HepG2 (cell line): ENCODE results near the gene C1QTNF5. TPM values are rescaled to one million over a fixed set of nuclear protein-coding genes. Genes with fewer than 3 reads are reported as not detected.

Experiments used
- ATAC-seq: fragments of 200-7000 bp; cut with Tn5 transposase; 3 replicates; pipeline ENCODE4 v1.9.1; 2020; ENCODE audit warnings: mild to moderate bottlenecking, moderate library complexity
- BruUV-seq: library from RNA; stranded (reverse); fragments of 400-500 nt; replicated peaks from 2 replicates; lab custom pipeline; 2021; lab: Mats Ljungman, UMichigan
- CTCF ChIA-PET: fragments of 300-600 bp; formaldehyde crosslinking; extraction: SDS; loops from one replicate; lab custom pipeline; 2021; ENCODE audit warnings: low total read pairs, inconsistent platforms, low intra/inter-chr PET ratio; lab: Yijun Ruan, JAX
- POLR2A ChIA-PET: fragments of 350-600 bp; sonication (Branson Sonifier 250); formaldehyde crosslinking; loops from one replicate; lab custom pipeline; 2020; ENCODE audit warnings: antibody characterized with exemption, inconsistent platforms; lab: Yijun Ruan, JAX
- DNase-seq: peaks from one replicate; pipeline ENCODE4 v3.0.0-alpha.2; 2015; ENCODE audit warnings: low spot score
- FAIRE-seq: peaks from 3 replicates; lab custom pipeline; 2011; peaks lifted over from hg19 to GRCh38; lab: Jason Lieb, UNC
- H2AFZ ChIP-seq: one replicate; pipeline ENCODE4 v1.6.1; 2011; ENCODE audit warnings: low read length, inconsistent platforms
- H3K27ac ChIP-seq: fragments of 300-600 bp; 3 replicates; pipeline ENCODE4 v1.8.0; 2011; ENCODE audit warnings: mixed run types, mild to moderate bottlenecking, mixed read lengths, low read length, inconsistent platforms; ENCODE audit not compliant: insufficient read depth; ENCODE audit errors: extremely low read length
- H3K27me3 ChIP-seq, 2 experiments: fragments of 200-600 bp in 1 of 2; 2 replicates in 1 of 2; 3 replicates in 1 of 2; pipeline versions ENCODE4 v1.6.0 to v1.8.0; 2011; ENCODE audit warnings: low read length in 2 of 2, mild to moderate bottlenecking in 2 of 2, moderate library complexity in 2 of 2, inconsistent platforms in 1 of 2; ENCODE audit not compliant: insufficient read depth in 2 of 2, control insufficient read depth in 1 of 2
- H3K36me3 ChIP-seq, 2 experiments: fragments of 200-600 bp in 1 of 2; replicated peaks in 1 of 2; 2 replicates in 1 of 2; 3 replicates in 1 of 2; pipeline versions ENCODE4 v1.5.1 to v1.8.0; 2011; ENCODE audit warnings: low read length in 2 of 2, inconsistent platforms in 1 of 2; ENCODE audit not compliant: insufficient read depth in 2 of 2, control insufficient read depth in 1 of 2
- H3K4me1 ChIP-seq: 2 replicates; pipeline ENCODE4 v1.5.1; 2012; ENCODE audit warnings: low read length, inconsistent platforms; ENCODE audit not compliant: insufficient read depth
- H3K4me2 ChIP-seq: 2 replicates; pipeline ENCODE4 v1.6.0; 2011; ENCODE audit warnings: low read depth, low read length, inconsistent platforms
- H3K4me3 ChIP-seq, 3 experiments: fragments of 200-600 bp in 1 of 3; sonication (generic), shearing (Covaris generic) in 1 of 3; replicated peaks in 1 of 3; 2 replicates each; pipeline ENCODE4 v1.5.1; 2011 to 2016; ENCODE audit warnings: low read length in 3 of 3, inconsistent platforms in 2 of 3, low read depth in 2 of 3, mild to moderate bottlenecking in 2 of 3, control low read depth in 1 of 3, mixed read lengths in 1 of 3; ENCODE audit not compliant: insufficient read depth in 1 of 3
- H3K79me2 ChIP-seq: one replicate; pipeline ENCODE4 v1.6.1; 2011; ENCODE audit warnings: low read length, inconsistent platforms; ENCODE audit not compliant: insufficient read depth
- H3K9ac ChIP-seq: 2 replicates; pipeline ENCODE4 v1.6.0; 2011; ENCODE audit warnings: mild to moderate bottlenecking, low read depth, low read length, inconsistent platforms; ENCODE audit not compliant: insufficient read depth
- H3K9me3 ChIP-seq: 2 replicates; pipeline ENCODE4 v1.5.1; 2012; ENCODE audit warnings: mild to moderate bottlenecking, low read length
- H4K20me1 ChIP-seq: 2 replicates; pipeline ENCODE4 v1.6.0; 2011; ENCODE audit warnings: inconsistent platforms, mild to moderate bottlenecking, low read length, moderate library complexity; ENCODE audit not compliant: insufficient read depth
- WGBS: methylation state at CpG from one replicate; pipeline ENCODE4 v1.1.6; 2017; ENCODE audit warnings: low lambda C conversion rate; 5-methylcytosine and 5-hydroxymethylcytosine counted together
- in situ Hi-C: cut with HindIII; loops from 2 replicates; pipeline ENCODE4 v1.10.0; 2017; ENCODE audit warnings: low pct_unique_long_range_greater_than_20kb; ENCODE audit not compliant: extremely low pct_ligation_motif_present
- intact Hi-C: fragments of 100-400 bp; cut with micrococcal nuclease; formaldehyde crosslinking; loops from one replicate; pipeline ENCODE4 v1.10.0; 2022; ENCODE audit not compliant: unreplicated experiment
- polyA plus RNA-seq, 8 experiments: library from polyadenylated mRNA; depleted of rRNA in 3 of 8; stranded (reverse) in 7 of 8; unstranded in 1 of 8; fragments of >200 nt; fragmentation: Illumina TruSeq in 4 of 8; extraction: Trizol in 4 of 8; gene quantifications; 2 replicates each; pipeline versions ENCODE4 v1.2.1 to v1.2.3, GENCODE V29; 2011 to 2016; ENCODE audit warnings: low read depth in 4 of 8, missing spikeins in 1 of 8, mixed read lengths in 1 of 8; ENCODE audit not compliant: insufficient read depth in 1 of 8
- total RNA-seq, 5 experiments: library from RNA; depleted of rRNA; stranded (reverse); fragments of >200 nt; fragmentation: Illumina TruSeq; extraction: Trizol; gene quantifications; 2 replicates each; pipeline ENCODE4 v1.2.3, GENCODE V29; 2016; ENCODE audit warnings: low read depth in 1 of 5
- TF ChIP-seq, protein P1 (sequence below): sonication (generic); formaldehyde crosslinking; IDR thresholded peaks from 2 replicates; pipeline ENCODE4 v1.5.0; 2020; ENCODE audit warnings: mild to moderate bottlenecking, missing genetic modification reagents, borderline replicate concordance
- TF ChIP-seq, protein P2 (sequence below): IDR thresholded peaks from 2 replicates; pipeline ENCODE4 v1.6.1; 2018; ENCODE audit warnings: missing genetic modification reagents, mild to moderate bottlenecking, missing compliant biosample characterization

Gene C1QTNF5
- total and polyA plus RNA-seq, 2 of the 13 experiments (the other 11 are each of a cell fraction or from before 2014, with no cell fraction given), result 0.86 to 1.2 TPM

DNA sequence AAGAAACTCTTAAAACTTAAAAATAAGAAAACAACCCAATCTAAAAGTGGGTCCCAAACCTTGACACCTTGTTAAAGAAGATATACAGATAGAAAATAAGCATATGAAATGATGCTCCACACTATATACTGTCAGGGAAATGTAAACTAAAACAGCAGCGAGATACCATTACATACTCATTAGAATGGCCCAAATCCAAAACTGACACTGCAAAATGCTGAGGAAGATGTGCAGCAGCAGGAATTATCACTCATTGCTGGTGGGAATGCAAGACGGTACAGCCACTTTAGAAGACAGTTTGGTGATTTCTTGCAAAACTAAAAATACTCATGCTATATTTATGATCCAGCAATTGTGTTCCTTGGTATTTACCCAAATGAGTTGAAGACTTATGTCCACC, 11.4 kb downstream of the C1QTNF5 start:
- Histone ChIP-seq H4K20me1 (no peaks in the 10 kb centered on the region), H2AFZ (no peak overlapping the region), H3K27me3 (no peaks in the 10 kb centered on the region; a peak in 1 of 5 replicates), H3K9me3 (no peaks in the 10 kb centered on the region), H3K27ac (no peak overlapping the region), H3K4me2 (no peak overlapping the region), H3K4me3 (no peak overlapping the region), H3K36me3 (no peaks in the 10 kb centered on the region), H3K4me1 (peaks cover 16% of the 10 kb centered on the region; the same call in 1 of the 2 replicates), H3K9ac (no peak overlapping the region), H3K79me2 (no peaks in the 10 kb centered on the region)
- DNase-seq (no peak), ATAC-seq (no peak), FAIRE-seq (no peak)
- no TSS peak for BruUV-seq
- intact Hi-C loops, result loop anchor here (10.0 kb wide), 1 partner anchor 125 kb away; the partner anchor contains the start of gene CBL
- POLR2A ChIA-PET, result interaction anchor here (0.7 kb wide), 1 partner anchor 1392 kb away, joined by 3 read pairs; no protein-coding TSS in a partner anchor
- in situ Hi-C loops, result no loop called here
- CTCF ChIA-PET, result no interaction called here
- TF ChIP-seq, protein P1, sequence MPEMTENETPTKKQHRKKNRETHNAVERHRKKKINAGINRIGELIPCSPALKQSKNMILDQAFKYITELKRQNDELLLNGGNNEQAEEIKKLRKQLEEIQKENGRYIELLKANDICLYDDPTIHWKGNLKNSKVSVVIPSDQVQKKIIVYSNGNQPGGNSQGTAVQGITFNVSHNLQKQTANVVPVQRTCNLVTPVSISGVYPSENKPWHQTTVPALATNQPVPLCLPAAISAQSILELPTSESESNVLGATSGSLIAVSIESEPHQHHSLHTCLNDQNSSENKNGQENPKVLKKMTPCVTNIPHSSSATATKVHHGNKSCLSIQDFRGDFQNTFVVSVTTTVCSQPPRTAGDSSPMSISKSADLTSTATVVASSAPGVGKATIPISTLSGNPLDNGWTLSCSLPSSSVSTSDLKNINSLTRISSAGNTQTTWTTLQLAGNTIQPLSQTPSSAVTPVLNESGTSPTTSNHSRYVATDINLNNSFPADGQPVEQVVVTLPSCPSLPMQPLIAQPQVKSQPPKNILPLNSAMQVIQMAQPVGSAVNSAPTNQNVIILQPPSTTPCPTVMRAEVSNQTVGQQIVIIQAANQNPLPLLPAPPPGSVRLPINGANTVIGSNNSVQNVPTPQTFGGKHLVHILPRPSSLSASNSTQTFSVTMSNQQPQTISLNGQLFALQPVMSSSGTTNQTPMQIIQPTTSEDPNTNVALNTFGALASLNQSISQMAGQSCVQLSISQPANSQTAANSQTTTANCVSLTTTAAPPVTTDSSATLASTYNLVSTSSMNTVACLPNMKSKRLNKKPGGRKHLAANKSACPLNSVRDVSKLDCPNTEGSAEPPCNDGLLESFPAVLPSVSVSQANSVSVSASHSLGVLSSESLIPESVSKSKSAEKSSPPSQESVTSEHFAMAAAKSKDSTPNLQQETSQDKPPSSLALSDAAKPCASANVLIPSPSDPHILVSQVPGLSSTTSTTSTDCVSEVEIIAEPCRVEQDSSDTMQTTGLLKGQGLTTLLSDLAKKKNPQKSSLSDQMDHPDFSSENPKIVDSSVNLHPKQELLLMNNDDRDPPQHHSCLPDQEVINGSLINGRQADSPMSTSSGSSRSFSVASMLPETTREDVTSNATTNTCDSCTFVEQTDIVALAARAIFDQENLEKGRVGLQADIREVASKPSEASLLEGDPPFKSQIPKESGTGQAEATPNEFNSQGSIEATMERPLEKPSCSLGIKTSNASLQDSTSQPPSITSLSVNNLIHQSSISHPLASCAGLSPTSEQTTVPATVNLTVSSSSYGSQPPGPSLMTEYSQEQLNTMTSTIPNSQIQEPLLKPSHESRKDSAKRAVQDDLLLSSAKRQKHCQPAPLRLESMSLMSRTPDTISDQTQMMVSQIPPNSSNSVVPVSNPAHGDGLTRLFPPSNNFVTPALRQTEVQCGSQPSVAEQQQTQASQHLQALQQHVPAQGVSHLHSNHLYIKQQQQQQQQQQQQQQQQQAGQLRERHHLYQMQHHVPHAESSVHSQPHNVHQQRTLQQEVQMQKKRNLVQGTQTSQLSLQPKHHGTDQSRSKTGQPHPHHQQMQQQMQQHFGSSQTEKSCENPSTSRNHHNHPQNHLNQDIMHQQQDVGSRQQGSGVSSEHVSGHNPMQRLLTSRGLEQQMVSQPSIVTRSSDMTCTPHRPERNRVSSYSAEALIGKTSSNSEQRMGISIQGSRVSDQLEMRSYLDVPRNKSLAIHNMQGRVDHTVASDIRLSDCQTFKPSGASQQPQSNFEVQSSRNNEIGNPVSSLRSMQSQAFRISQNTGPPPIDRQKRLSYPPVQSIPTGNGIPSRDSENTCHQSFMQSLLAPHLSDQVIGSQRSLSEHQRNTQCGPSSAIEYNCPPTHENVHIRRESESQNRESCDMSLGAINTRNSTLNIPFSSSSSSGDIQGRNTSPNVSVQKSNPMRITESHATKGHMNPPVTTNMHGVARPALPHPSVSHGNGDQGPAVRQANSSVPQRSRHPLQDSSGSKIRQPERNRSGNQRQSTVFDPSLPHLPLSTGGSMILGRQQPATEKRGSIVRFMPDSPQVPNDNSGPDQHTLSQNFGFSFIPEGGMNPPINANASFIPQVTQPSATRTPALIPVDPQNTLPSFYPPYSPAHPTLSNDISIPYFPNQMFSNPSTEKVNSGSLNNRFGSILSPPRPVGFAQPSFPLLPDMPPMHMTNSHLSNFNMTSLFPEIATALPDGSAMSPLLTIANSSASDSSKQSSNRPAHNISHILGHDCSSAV (CRISPR knock-in tag), result no peak
- TF ChIP-seq, protein P2, sequence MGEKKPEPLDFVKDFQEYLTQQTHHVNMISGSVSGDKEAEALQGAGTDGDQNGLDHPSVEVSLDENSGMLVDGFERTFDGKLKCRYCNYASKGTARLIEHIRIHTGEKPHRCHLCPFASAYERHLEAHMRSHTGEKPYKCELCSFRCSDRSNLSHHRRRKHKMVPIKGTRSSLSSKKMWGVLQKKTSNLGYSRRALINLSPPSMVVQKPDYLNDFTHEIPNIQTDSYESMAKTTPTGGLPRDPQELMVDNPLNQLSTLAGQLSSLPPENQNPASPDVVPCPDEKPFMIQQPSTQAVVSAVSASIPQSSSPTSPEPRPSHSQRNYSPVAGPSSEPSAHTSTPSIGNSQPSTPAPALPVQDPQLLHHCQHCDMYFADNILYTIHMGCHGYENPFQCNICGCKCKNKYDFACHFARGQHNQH (CRISPR knock-in tag), result no peak
- 8% methylated on average over 2 of the region's 2 CpGs for WGBS
